Endothelial cell of umbilical vein (primary cell): Measurements from ENCODE around the gene SLC35F3.

Experiments
- CTCF ChIP-seq, 2 donors: IDR thresholded peaks; 1 replicate in 1 of 2; 2 replicates in 1 of 2; pipeline ENCODE4 v1.5.1; 2011; ENCODE audit warnings: low read length in 2 of 2, mild to moderate bottlenecking in 2 of 2, moderate library complexity in 2 of 2, control low read depth in 1 of 2, inconsistent platforms in 1 of 2, low read depth in 1 of 2; ENCODE audit not compliant: insufficient read depth in 1 of 2; ENCODE audit errors: extremely low read depth in 1 of 2
- GATA2 ChIP-seq: IDR thresholded peaks from 2 replicates; pipeline ENCODE4 v1.7.0; 2011; ENCODE audit warnings: low read depth, mild to moderate bottlenecking, moderate library complexity, mixed read lengths, low read length; ENCODE audit not compliant: insufficient read length, insufficient read depth
- JUN ChIP-seq: IDR thresholded peaks from 2 replicates; pipeline ENCODE4 v1.6.1; 2011; ENCODE audit warnings: borderline replicate concordance, low read depth; ENCODE audit not compliant: insufficient read length, insufficient read depth
- MYC ChIP-seq: IDR thresholded peaks from one replicate; pipeline ENCODE4 v1.6.1; 2011; ENCODE audit warnings: mild to moderate bottlenecking, low read depth, low read length
- POLR2A ChIP-seq: IDR thresholded peaks from 2 replicates; pipeline ENCODE4 v1.6.1; 2012; ENCODE audit warnings: low read depth, mild to moderate bottlenecking, control low read depth, low read length
- POLR2AphosphoS5 ChIP-seq: IDR thresholded peaks from 2 replicates; pipeline ENCODE4 v1.6.1; 2012; ENCODE audit warnings: low read depth, mild to moderate bottlenecking, control low read depth, low read length, moderate library complexity; ENCODE audit not compliant: insufficient read depth

GRCh38 chr1:234295068-234295467, 390.6 kb downstream of the SLC35F3 start:
- TF ChIP-seq JUN (no peak), CTCF (IDR thresholded peaks at IDR 0.05; ENCODE audit: extremely low read depth in 1 of 2, insufficient read depth in 1 of 2, low read depth in 1 of 2, low read length in 2 of 2) (no peak), MYC (no peak), POLR2AphosphoS5 (no peak), GATA2 (no peak), POLR2A (no peak)
